Measurements from ENCODE around the gene MTG2.

The MTG2 gene

DNA sequence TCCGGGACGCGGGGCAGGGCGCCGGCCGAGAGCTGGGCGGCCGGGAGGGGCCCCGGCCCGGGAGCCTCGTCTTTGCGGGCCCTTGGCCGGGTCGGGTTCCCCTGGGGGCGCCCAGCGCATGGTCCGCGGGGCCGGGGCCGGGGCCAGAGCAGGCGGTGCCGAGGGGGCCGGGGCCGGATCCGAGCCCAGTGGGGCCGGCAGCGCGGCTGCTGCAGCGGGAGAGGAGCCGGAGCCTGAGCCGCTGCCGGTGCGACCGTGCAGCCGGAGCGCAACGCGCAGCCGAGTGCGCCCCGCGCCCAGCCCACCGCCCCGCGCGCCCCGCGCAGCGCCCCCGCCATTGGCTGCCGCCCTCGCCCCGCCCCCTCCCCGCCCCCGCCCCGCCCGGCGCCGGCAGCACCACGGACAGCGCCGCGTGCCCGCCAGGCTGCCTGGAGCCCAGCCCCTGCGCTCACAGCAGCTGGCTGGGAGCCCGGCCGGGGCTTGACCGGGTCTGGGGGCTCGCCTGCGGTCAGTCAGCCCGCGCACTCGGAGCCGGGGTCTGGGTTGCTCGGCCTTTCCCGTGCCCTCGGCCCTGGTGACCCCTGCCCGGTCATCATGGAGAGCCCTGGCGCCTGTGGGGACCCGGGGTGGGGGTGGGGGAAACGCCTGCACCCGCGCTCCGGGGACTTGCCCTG lies 37.3 kb downstream of the MTG2 start, which contains the start of gene HRH3:
Gene HRH3 (minus strand): TSS at position 287 of the 674 bp plus-strand sequence. CDS start 308 bp downstream, outside the sequence.
- no peak for DNase-seq (ENCODE audit: low read depth in 3 of 3)

- DNase-seq (ENCODE audit: low read depth in 3 of 3), result no peak
Measured at GRCh38 chr20:62220666-62221568, 38.1 kb downstream of the MTG2 start.

DNA sequence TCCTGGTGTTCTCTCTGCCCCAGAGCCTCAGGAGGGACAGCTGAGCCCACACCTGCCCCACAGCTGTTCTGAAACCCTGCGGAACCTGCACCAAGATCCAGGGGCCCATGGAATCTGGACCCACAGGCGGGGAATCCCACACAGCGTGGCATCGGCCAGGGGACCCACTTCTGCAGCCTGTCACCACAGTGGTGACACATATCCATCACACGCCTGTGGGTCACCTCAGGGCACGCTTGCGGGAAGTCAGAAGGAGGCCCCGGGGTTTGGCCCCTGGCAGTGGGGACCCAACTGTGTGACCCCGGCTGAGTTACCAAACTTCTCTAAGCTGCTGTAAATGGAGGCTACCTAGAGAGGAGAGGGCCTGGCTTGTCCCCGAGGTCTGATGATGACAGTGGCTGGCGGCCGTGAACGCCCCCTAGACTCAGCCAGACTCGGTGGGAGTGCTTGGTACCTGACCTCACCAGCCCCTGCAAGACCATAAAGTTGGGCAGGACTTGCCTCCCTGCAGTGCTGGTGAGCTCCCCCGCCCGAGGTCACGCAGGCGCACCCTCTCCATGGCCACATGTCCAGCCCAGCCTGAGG lies 39.5 kb downstream of the MTG2 start:
- no peak for DNase-seq (ENCODE audit: low read depth in 3 of 3)

- no peak for DNase-seq (ENCODE audit: low read depth in 3 of 3)
Measured at GRCh38 chr20:62222972-62223371, 40.1 kb downstream of the MTG2 start.

- no peak for DNase-seq (ENCODE audit: low read depth in 3 of 3)
Measured at GRCh38 chr20:62223571-62223970, 40.7 kb downstream of the MTG2 start.

DNA sequence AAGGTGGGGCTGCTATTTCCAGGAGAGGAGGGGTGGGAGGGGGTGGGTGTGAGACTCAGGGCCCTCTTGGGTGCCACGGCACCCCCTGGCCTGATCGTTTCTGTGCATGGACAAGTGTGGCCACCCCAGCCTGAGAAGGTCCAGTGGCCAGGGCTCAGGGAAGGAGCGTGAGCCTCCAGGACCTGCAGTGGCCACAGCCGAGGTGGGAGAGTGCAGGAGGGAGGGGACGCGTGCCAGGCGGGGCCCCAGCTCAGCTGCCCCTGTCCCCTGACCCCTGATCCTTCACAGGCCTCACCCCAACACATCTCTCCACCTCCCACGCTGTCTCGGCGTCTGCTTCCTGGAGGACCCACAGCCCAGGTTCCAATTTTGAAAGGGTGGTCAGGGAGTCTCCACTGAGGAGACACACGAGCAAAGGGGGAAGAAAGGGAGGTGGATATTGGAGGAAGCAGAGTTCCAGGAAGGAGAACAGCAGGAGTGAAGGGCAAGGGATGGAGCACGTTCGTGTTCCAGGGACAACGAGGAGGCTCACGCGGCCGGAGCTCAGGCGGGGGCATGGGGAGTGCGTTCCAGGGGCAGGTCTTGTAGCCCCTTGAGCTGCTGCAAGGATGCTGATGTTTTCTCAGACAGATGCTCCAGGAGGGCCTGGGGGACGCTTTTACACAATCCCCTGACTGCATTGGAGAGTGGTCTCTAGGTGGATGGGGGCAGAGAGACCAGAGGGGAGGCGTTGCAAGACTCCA lies 41.5 kb downstream of the MTG2 start:
- DNase-seq (ENCODE audit: low read depth in 3 of 3), result no peak

GRCh38 chr20:62225026-62225425 lies 42.2 kb downstream of the MTG2 start:
- no peak for DNase-seq (ENCODE audit: low read depth in 3 of 3)

- DNase-seq (ENCODE audit: low read depth in 3 of 3), result no peak
Measured at GRCh38 chr20:62225820-62226635, 43.2 kb downstream of the MTG2 start.

DNA sequence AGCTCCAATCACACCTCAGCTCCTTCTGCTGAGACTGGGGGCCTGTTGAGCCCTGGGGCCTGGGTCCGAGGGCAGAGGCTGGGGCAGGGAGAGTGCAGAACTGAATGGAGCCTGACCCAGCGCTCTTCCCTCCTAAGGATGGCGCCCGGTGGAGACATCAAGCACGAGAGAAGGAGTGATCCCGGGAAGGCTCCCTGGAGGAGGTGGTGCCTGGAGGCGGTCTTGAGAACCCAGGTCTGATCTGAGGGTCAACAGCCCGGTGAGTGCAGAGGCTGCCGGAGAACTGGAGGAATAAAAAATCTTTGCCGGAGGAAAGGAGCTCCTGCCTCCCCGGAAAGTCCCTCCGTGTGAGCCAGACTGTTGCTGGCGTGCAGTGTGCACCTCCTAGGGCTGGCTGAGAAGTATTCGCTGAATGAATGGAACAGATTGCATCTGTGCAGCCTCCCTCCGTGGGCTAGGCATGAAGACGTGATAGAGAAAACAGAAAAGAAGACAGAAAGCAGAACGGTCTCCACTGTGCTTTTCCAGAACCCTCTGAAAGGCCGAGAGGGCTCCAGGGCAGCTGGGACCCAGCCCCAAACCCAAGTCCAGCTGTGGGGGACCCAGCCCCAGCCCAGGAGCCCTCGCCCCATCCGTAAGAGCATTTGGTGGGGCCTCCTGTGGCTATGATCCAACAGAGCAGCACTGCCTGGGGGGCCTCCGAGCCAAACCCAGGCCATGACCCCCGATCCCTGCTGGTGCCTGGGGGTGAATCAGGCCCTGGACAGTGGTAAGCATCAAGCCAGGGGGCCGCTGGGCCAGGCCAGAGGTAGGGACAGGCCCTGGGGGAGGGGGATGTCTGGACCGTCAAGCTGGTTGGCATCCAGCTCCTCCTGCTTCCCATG lies 44.1 kb downstream of the MTG2 start:
- no peak for DNase-seq (ENCODE audit: low read depth in 3 of 3)

DNA sequence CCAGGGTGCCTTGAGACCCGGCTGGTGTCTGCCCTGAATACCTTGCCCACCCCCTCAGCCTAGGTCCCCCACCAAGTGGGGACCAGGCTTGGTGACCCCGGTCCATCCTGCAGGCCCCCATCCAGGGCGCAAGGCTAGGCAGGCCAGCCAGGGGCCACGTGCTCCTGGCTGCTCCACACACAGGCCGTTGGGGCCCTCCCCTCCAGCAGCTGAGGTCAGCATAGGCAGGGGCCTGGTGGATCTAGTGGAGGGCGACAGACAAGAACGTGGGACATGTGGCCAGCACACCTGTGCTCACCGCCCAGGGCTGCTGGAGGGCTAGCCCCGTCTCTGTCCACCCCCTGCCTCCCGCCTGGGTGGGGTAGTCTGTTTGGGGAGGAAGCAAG lies 44.8 kb downstream of the MTG2 start:
- no peak for DNase-seq (ENCODE audit: low read depth in 3 of 3)

GRCh38 chr20:62227977-62228958 lies 45.4 kb downstream of the MTG2 start:
- DNase-seq (ENCODE audit: low read depth in 3 of 3), result no peak

DNA sequence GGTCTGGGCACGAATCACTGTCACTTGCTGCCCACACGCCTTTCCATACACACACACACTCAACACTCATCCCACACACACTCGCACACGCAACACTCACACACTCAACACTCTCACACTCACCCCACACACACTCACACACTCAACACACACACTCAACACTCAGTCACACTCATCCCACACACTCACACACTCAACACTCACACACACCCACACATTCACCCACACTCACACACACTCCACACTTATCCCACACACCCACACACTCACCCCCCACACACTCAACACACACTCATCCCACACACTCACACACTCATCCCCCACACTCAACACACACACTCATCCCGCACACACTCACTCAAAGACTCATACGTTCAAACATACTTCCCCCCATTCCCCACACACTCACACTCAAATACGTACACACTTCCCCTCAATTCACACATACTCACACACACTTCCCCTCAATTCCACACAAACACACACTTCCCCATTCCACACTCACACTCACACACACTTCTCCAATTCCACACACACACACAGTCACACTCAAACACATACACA lies 46.2 kb downstream of the MTG2 start:
- DNase-seq (ENCODE audit: low read depth in 3 of 3), result no peak

- no peak for DNase-seq (ENCODE audit: low read depth in 3 of 3)
Measured at GRCh38 chr20:62229667-62230066, 46.8 kb downstream of the MTG2 start.

DNA sequence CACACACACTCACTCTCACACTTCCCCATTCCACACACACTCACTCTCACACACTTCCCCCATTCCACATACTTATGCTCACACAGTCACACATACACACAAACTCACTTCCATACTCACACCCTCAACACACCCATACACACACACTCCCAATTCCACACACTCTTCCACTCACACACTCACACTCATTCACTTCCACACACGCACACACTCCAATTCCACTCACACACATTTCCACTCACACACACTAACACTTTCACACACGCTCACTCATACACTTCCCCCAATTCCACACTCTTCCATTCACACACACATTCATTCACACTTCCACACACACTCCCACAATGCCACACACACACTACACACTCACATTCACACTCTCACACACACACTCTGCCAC lies 47.4 kb downstream of the MTG2 start:
- no peak for DNase-seq (ENCODE audit: low read depth in 3 of 3)

GRCh38 chr20:62230696-62231095 lies 47.9 kb downstream of the MTG2 start:
- DNase-seq (ENCODE audit: low read depth in 3 of 3), result no peak

- DNase-seq (ENCODE audit: low read depth in 3 of 3), result no peak
Measured at GRCh38 chr20:62231292-62231691, 48.5 kb downstream of the MTG2 start.

DNA sequence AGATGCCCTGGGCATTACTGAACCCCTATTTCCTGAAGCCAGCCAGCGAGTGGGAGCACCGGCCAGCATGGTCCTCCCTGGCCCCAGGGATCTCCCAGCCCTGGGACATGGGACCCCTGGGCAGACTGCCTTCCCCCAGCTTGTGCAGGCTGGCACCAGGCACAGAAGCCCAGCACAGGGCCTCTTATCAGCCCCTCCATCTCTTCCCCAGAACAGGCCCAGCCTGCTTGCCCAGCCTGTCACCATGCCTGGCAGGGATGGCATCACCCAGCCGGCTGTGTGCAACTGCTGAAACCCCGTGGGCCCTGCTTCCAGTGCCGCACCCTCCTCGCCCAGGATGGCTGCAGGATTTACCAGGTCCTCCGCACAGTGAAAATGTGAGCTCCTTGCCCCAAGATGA lies 49.4 kb downstream of the MTG2 start:
- DNase-seq (ENCODE audit: low read depth in 3 of 3), result no peak

All from stimulated activated CD4-positive, alpha-beta T cell treated with anti-CD3 and anti-CD28 coated beads, TNF-alpha, amount 100 ng/mL, for 48 hours (primary cell).